Adrenal gland (tissue), 5 donors: Measurements from ENCODE around the gene WFDC10B.

ENCODE experiments used
- POLR2A ChIP-seq, 2 donors: fragments of 450-650 bp; IDR thresholded peaks; one replicate each; pipeline ENCODE4 v1.6.1; 2017; ENCODE audit warnings: antibody characterized with exemption in 2 of 2, mild to moderate bottlenecking in 2 of 2, moderate library complexity in 1 of 2
- TF ChIP-seq, protein P1 (sequence below), 6 experiments: fragments of 450-650 bp in 4 of 6; fragments of 200-600 bp in 2 of 6; sonication (generic) in 1 of 6; IDR thresholded peaks; 1 replicate in 5 of 6; 2 replicates in 1 of 6; pipeline versions ENCODE4 v1.5.1 to v1.8.0; 2016 to 2021; ENCODE audit warnings: antibody characterized with exemption in 6 of 6, mild to moderate bottlenecking in 2 of 6, moderate library complexity in 1 of 6
- donor health status: DM: no; HTN: no; CAD: no.

DNA sequence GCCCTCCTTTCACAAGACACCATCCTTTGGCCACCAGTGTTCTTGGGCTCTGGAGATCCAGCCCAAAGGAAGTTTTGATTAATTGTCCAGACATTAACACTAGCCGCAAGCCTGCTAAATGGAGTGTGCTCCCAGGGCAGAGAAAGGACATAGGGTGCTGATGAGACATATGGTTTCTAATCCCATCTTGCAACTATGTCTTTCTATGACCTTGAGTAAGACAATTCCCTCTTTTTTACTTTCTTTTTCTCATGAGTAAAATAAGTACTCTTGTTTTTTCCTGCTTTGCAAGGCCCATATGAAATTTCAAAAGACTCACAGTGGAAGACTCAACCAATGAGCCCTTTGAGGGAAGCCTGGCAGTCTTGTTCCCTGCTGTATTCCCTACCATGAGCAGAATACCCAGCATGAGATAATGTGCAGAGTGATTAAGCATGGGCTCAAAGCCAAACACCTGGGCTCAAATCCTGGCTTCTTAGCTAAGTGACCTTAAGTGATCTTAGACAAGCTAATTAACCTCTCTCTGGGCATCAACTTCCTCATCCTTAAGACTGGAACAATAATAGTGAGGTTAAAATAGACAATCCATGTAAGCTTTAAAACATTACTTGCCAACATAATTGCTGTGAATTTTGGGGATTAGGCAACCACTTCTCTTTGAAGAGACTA lies at the start of gene WFDC10B:
- TF ChIP-seq, protein P1, sequence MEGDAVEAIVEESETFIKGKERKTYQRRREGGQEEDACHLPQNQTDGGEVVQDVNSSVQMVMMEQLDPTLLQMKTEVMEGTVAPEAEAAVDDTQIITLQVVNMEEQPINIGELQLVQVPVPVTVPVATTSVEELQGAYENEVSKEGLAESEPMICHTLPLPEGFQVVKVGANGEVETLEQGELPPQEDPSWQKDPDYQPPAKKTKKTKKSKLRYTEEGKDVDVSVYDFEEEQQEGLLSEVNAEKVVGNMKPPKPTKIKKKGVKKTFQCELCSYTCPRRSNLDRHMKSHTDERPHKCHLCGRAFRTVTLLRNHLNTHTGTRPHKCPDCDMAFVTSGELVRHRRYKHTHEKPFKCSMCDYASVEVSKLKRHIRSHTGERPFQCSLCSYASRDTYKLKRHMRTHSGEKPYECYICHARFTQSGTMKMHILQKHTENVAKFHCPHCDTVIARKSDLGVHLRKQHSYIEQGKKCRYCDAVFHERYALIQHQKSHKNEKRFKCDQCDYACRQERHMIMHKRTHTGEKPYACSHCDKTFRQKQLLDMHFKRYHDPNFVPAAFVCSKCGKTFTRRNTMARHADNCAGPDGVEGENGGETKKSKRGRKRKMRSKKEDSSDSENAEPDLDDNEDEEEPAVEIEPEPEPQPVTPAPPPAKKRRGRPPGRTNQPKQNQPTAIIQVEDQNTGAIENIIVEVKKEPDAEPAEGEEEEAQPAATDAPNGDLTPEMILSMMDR (IDR thresholded peaks at IDR 0.05): no peak
- no peak for TF ChIP-seq POLR2A (IDR thresholded peaks at IDR 0.05)
